Activated naive CD4-positive, alpha-beta T cell treated with Interleukin-2 at 50 U/mL for 16 hours (primary cell): ENCODE measurements around the gene CELF5.
"Not testable (repeated sequence)": the region's sequence is repeated elsewhere in the genome, so short reads cannot be mapped to it uniquely, and the experiment has no call there.

Experiments
- DNase-seq: peaks from one replicate; pipeline ENCODE4 v3.0.0-alpha.2; 2020

CELF5 gene

DNA sequence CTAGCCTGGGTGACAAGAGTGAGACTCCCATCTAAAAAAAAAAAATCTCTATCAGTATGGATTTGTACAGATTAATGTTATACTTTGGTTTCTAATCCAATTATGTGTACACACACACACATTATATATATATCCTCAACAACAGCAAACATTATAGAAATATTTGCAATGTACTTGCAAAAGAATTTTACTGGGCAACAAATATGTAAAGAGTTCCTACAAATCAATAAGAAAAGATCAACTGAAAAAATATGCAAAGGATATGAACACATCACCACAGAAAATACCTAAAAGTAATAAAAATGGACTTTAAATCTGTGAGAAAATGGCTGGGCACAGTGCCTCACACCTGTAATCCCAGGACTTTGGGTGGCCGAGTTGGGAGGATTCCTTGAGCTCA is 101.0 kb downstream of the CELF5 start:
- DNase-seq: no peak

DNA sequence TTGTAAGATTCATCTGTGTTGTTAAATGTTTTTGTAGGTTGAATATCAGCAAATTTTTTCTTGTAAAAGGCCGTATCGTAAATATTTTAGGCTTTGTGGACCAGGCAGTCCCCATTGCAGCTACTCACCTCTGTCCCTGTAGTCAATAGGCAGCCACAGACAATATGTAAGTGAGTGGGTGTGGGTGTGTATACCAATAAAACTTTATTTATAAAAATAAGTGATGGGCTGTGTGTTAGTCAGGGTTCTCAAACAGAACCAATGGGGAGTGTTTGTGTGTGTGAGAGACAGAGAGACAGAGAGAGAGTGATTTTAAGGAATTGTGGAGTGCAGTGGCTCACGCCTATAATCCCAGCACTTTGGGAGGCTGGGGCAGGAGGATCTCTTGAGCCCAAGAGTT is 104.3 kb downstream of the CELF5 start:
- DNase-seq: no peak

DNA sequence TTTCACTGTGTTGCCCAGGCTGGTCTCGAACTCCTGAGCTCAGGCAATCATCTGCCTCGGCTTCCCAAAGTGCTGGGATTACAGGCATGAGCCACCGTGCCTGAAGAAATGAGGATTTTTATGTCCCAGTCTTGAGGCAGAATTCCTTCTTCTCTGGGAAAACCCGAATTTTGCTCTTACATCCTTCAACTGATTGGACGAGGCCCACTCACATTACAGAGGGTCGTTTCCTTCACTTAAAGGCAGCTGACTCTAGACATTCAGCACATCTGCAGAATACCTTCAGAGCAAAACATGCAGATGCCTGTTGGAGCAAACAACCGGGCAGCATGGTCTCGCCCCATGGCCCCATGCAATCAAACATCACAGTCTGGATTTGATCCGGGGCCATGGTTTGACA is 105.6 kb downstream of the CELF5 start:
- DNase-seq: no peak

DNA sequence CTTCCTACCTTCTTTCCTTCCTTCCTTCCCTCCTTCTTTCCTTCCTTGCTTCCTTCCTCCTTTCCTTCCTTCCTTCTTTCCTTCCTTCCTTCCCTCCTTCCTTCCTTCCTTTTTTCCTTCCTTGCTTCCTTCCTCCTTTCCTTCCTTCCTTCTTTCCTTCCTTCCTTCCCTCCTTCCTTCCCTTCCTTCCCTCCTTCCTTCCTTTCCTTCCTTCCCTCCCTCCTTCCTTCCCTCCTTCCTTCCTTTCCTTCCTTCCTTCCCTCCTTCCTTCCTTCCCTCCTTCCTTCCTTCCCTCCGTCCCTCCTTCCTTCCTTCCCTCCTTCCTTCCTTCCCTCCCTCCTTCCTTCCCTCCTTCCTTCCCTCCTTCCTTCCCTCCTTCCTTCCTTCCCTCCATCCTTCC is 107.8 kb downstream of the CELF5 start:
- DNase-seq: not testable (repeated sequence)

DNA sequence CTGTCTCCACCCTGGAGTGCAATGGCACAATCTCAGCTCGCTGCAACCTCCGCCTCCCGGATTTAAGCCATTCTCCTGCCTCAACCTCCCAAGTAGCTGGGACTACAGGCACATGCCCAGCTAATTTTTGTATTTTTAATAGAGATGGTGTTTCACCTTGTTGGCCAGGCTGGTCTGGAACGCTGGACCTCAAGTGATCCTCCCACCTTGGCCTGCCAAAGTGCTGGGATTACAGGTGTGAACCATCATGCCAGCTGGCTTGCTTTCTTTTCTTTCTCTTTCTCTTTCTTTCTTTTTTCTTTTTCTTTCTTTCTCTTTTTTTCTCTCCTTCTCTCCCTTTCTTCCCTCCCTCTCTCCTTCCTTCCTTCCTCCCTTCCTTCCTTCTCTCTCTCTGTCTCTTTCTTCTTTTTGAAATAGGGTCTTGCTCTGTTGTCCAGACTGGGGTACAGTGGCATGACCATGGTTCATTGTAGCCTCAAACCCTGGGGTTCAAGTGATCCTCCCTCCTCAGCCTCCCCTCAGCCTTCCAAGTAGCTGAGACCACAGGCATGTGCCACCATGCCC is 108.6 kb downstream of the CELF5 start:
- no peak for DNase-seq

DNA sequence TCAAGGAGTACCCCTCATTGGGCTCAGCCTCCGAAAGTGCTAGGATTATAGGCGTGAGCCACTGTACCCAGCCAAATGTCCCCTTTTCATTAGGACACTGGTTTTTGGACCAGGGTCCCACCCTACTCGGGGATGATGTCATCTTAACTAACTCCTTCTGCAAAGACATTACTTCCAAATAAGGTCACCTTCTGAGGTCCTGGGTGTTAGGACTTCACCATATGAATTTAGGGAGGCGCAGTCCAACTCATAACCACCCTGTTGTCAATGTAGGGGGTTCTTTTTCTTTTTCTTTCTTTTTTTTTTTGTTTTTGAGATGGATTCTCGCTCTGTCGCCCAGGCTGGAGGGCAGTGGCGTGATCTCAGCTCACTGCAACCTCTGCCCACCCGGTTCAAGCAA is 109.2 kb downstream of the CELF5 start:
- DNase-seq: no peak

DNA sequence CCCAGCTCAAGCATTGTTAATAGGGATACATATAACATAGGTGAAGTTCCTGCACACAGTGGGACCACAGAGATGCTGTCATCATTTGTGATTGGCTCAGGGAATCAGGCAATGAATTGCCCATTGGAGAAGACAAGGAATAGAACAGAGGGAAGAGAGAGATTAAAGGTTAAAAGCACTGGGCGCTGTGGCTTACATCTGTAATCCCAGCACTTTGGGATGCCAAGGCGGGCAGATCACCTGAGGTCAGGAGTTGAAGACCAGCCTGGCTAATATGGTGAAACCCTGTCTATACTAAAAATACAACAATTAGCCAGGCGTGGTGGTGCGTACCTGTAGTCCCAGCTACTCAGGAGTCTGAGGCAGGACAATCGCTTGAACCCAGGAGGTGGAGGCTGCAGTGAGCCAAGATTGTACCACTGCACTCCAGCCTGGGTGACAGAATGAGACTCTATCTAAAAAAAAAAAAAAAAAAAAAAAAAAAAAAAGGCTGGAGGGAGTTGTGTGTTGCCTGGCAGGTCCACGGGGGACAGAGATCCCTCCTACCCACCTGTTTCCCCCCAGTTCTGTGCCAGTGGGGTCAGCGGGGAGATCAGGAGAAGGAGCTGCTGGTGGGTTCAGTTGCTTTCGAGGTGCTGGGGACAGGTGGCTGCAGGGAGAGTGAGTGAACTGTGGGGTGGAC is 110.4 kb downstream of the CELF5 start:
- DNase-seq: not testable (repeated sequence)

DNA sequence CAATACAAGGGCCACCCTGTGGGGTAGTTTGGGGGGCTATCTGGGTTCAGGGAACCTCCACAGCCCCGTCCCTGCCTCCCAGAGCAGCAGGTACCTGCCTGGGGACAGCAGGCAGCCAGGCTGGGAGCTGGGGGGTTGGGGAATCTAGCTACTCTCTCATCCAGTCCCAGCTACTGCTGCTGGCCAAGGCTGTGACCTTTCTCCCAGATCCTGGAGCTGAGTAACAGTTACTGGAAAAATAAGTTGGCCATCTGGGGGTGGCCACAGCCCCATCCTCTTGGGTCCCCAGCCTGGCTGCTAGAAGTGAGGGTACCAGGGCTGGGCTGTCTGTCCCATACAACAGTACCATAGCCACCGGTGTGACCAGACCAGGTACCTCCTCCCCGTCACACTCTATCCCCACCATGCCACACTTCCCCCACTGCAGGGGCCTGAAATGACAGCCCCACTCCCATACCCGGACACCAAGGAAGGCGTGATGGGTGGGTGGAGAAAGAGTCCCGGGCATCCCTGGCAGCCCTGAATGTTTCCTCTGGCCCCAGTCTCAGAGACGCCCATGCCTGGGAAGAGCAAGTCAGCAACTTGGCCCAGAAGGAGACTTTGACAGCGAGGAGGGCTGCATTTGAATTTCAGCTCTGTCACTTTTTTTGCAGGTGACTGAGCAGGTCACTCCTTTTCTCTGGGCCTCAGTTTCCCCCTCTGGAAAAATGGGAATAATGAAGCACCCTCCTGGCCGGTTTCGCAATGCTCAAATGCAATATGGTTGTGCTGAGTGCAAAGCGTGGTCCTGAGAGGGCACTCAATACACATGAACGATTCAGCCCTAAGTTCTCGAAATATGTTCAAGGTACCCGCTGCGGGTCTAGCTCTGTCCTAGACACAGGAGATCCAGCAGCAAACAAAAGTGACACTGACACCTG is 111.2 kb downstream of the CELF5 start:
- DNase-seq: no peak

DNA sequence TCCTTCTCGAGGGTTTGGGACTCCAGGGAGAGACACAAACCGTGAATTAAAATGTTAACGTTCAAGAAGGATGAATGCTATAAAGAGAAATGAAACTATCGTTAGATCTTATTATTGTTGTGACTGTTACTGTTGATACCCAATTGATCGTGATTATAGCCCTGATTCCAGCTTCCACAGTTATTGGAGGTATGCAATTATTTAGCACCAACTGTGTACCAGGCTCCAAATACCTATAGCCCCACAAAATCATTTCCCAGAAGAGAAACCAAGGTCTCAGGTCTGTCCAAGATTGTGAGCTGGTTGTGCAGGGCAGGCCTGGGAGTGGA is 111.9 kb downstream of the CELF5 start:
- no peak for DNase-seq

DNA sequence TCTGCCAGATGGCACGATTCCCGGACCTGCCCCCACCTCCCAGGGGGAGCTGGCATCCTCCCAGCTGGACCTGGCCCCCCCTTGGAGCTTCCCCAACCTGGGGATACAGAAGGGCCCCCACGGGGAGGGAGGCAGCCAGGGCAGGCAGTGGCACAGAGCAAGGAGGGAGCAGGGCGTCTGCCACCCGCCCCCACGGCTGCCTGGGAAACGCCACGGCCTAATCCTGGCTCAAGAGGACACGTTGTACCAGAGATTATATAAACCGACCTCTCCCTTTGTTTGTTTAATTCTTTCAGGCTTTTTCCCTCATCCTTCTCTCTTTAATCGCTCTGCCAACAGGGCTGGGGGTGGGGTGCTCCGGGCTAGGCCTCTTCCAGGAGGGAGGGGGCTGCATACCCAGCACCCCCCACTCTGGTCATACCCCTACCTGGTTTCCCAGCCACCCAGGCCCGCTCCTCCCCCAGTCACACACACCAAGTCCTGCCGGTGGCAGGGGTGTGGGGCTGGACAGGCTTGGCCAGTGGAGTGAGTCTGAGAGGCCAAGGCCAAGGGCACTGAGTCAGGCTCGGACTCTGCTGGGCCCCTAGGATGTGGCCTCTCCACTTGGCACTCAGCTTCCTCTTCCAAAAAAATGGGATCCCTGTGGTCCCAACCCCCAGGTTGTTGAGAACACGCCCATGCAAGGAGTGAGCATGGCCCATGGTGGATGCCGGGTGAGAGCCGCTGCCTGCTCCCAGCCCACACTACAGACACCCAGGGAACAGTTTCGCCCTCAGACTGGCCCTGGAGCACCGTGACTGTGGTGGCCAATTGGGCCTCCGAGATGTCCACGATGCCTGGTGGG is 112.4 kb downstream of the CELF5 start:
- DNase-seq: no peak

DNA sequence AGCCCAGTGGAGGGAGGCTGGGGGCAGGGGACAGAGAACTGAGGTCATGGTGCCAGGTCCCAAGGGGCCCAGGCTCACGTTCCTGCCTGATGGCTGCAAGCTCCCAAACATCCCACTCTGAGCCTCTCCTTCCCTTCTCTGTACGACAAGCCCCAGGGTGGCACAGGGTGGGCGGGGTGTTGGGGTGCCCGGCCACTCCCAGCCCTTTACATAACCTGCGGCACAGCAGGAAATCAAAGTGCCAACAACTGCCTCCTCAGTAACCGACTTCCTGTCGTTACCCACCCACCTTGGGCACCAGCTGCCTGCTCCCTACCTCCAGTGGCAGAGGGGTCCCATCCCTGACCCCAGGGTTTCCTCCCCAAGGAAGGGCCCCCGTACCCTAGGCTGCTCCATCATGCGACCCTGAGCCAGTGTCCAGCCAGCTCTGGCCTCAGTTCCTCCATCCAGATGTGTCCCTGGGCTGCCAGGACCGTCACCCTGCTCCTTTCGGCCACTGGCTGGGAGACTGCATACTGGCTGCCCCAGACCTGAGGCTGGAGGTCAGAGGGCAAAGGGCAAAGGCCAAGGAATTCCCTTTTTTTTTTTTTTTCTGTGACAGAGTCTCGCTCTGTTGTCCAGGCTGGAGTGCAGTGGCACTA is 114.2 kb downstream of the CELF5 start:
- peak; percentile 49 for DNase-seq

DNA sequence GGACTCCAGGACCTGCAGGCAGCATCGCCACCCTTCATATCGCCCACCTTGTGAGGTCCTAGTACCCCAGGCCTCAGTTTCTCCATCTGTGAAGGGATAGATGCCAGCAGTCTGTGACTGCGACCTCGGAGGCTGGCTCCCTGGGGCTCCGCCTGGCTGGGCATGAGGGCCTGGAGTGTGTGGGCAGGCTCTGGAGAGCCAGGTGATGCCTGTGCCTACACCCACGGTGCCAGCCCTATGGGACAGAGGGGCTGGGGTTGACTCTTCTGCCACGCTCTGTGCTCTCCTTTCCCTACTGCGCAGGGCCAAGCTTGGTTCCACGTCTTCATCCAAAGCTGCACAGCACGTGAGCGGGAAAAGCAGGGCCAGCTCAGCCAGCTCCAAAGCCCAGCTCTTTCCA is 115.9 kb downstream of the CELF5 start:
- DNase-seq: no peak

DNA sequence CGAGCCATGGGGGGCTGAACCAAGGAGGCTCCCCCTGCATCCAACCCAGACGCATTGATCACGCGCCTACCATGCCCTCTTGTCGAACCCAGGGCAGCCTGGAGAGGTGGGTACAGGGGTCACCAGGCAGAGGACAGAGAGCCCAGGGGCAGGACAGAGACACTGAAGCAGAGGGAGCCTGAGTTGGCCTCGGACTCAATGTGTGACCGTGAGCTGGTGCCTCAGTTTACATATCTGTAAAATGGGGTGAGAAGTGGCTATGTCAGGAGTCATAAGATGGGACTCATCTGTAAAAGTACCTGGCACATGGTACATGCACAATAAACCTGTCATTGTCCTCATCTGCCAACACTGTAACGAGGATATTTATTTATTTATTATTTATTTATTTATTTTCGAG is 117.8 kb downstream of the CELF5 start:
- DNase-seq: no peak

DNA sequence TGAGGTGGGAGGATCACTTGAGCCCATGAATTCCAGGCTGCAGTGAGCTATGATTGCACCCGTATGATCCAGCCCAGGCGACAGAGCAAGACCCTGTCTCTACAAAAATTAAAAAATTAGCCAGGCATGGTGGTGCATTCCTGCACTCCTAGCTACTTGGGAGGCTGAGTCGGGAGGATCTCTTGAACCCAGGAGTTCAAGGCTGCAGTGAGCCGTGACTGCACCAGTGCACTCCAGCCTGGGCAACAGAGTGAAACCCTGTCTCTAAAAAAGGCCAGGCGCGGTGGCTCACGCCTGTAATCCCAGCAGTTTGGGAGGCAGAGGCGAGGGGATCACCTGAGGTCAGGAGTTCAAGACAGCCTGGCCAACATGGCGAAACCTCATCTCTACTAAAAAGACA is 118.5 kb downstream of the CELF5 start:
- not testable (repeated sequence) for DNase-seq

DNA sequence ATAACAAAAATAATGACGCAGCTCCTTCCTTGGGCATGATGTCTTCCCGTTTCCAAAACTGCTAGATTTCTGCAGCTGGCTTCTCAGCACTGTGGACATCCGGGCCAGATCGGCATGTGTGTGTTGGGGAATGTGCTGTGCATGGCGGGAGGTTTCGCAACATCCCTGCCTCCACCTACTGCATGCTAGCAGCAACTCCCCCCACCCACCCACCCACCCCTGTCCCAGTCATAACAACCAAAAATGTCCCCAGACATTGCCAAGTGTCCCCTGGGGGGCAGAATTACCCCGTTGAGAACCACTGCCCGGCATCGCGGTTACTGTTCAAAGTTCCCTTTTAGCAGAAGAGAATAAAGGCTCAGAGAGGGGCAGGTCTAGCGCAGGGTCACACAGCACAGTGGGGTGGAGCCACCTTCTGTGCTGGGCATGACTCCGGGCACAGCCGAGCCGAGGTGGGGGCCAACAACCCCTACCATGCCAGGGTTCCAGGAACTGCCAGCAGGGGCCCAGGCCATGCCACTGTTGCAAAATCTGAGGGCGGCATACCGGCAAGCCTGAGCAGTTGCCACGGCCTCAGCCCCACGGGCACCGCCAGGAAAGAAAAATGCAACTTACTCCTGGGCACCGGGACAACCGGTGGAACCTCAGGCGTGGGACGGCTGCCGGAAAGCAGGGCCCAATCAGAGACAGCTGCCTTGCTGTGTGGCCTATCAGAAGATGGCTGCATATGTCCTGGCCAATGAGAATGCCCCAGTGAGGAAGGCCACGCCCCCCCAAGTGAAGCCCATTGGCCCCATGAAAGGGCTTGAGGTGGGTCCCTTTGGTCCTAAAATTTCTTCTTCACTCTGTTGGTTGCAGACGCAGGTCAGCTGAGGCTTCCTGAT is 119.4 kb downstream of the CELF5 start:
- DNase-seq: peak; percentile 62

DNA sequence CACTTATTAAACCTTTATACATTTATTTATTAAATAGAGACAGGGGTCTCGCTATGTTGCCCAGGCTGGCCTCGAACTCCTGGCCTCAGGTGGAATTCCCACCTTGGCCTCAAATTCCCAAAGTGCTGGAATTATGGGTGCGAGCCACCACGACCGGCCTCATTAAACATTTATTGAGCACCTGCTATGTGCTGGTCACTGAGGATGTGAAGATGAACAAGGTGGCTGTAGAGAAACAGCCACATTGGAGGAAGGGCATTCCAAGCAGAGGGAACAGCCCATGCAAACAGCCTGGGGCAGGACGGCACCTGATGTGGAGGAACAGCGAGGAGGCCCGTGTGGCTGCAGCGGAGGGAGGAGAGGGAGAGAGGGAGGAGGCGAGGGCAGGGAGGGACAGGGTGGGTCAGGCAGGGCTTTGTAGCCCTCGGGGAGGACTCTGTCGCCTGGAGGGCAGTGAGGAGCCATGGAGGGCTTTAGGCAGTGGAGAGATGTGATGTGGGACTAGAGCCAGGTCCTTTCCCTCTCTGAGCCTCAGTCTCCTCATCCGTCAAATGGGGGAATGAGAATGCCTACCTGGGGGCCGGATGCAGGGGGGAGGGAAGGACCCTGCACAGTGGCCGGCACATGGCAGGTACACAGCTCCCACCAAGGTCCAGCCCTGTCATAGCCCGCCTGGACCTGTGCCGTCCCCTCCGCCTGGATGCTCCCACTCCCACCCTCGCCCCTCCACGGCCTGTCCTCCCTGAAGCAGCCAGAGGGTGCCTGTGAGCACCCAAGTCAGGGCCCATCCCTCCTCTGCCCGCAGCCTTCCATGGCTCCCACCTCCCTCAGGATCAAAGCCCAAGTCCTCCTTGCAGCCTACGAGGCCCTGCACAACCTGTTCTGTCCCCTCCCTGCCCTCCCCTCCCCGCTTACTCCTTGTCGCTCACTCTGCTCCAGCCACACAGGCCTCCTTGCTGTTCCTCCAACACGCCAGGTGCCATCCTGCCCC is 120.4 kb downstream of the CELF5 start:
- DNase-seq: no peak

DNA sequence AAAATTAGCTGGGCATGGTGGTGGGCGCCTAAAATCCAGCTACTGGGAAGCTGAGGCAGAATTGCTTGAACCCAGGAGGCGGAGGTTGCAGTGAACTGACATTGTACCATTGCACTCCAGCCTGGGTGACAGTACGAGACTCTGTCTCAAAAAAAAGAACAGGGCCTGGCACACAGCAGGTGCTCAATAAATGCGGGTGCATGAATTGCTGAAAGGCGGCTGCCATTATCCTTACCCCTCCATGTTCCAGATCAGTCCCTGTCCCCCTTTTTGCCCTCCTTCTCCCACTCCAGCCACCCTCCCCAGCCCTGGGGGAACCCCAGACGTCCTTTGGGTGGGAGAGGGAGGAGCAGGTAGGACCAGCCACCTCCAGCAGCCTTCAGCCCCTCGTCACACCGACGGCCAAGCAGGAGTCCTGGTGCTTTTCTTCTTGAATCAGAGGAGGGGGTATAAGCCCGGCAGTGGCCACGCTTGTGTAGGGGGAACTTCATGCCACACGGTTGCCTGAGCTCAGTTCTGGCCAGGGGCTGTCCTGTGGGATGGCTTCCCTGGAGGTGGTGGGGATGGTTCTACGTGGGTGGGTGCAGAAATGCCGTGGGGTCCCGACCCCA is 121.5 kb downstream of the CELF5 start:
- DNase-seq: no peak
